Nephron (organoid): Measurements from ENCODE around the gene MYO3B.

Source experiments
- H3K27ac Mint-ChIP-seq, 3 experiments: 2 replicates each; pipeline ENCODE4 v1.8.0; 2020; ENCODE audit warnings: mixed read lengths in 3 of 3, mild to moderate bottlenecking in 2 of 3, moderate library complexity in 1 of 3
- H3K27me3 Mint-ChIP-seq: 2 replicates; pipeline ENCODE4 v1.8.0; 2021; ENCODE audit warnings: low read depth, mild to moderate bottlenecking, moderate library complexity, mixed read lengths
- H3K36me3 Mint-ChIP-seq: 2 replicates; pipeline ENCODE4 v1.8.0; 2020; ENCODE audit warnings: low read depth, mixed read lengths
- H3K4me1 Mint-ChIP-seq: 2 replicates; pipeline ENCODE4 v1.8.0; 2020; ENCODE audit warnings: mixed read lengths
- H3K4me3 Mint-ChIP-seq, 3 experiments: 2 replicates each; pipeline ENCODE4 v1.8.0; 2020; ENCODE audit warnings: mild to moderate bottlenecking in 3 of 3, mixed read lengths in 3 of 3, moderate library complexity in 2 of 3
- H3K9me3 Mint-ChIP-seq: 2 replicates; pipeline ENCODE4 v1.8.0; 2020; ENCODE audit warnings: mixed read lengths
- TF ChIP-seq, protein P1 (sequence below), 3 experiments: fragments of 200-600 bp; sonication (generic); IDR thresholded peaks; one replicate each; pipeline ENCODE4 v1.5.0; 2021; ENCODE audit warnings: antibody characterized with exemption in 3 of 3; ENCODE audit not compliant: unreplicated experiment in 3 of 3

MYO3B gene

GRCh38 chr2:170455617-170456426 is 277.9 kb downstream of the MYO3B start:
- Mint-ChIP-seq H3K4me3 (no peak overlapping the region), H3K27ac (peak overlapping the region; percentile 21 to 48 (median 35)), H3K27me3 (no peaks in the 10 kb centered on the region), H3K9me3 (peaks cover 6% of the 10 kb centered on the region), H3K36me3 (peaks cover 3% of the 10 kb centered on the region), H3K4me1 (no peaks in the 10 kb centered on the region)
- TF ChIP-seq, protein P1, sequence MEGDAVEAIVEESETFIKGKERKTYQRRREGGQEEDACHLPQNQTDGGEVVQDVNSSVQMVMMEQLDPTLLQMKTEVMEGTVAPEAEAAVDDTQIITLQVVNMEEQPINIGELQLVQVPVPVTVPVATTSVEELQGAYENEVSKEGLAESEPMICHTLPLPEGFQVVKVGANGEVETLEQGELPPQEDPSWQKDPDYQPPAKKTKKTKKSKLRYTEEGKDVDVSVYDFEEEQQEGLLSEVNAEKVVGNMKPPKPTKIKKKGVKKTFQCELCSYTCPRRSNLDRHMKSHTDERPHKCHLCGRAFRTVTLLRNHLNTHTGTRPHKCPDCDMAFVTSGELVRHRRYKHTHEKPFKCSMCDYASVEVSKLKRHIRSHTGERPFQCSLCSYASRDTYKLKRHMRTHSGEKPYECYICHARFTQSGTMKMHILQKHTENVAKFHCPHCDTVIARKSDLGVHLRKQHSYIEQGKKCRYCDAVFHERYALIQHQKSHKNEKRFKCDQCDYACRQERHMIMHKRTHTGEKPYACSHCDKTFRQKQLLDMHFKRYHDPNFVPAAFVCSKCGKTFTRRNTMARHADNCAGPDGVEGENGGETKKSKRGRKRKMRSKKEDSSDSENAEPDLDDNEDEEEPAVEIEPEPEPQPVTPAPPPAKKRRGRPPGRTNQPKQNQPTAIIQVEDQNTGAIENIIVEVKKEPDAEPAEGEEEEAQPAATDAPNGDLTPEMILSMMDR (IDR thresholded peaks at IDR 0.05; ENCODE audit: unreplicated experiment in 3 of 3): no peak

DNA sequence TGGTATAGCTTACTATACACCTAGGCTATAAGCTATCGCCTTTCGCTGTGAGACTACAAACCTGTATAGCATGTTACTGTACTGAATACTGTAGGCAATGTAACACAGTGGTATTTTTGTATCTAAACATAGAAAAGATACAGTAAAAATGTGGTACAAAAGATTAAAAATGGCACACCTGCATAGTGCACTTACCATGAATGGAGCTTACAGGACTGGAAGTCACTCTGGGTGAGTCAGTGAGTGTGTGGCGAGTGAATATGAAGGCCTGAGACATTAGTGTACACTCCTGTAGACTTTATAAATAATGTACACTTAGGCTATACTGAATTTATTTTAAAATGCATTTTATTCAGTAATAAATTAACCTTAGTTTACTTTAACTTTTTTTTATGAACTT is 279.0 kb downstream of the MYO3B start:
- H3K9me3 Mint-ChIP-seq: no peaks in the 10 kb centered on the region
- H3K27ac Mint-ChIP-seq: no peak overlapping the region
- no peaks in the 10 kb centered on the region for H3K36me3 Mint-ChIP-seq
- H3K4me3 Mint-ChIP-seq: no peak overlapping the region
- no peaks in the 10 kb centered on the region for H3K27me3 Mint-ChIP-seq
- TF ChIP-seq, protein P1 (IDR thresholded peaks at IDR 0.05; ENCODE audit: unreplicated experiment in 3 of 3): no peak
- no peaks in the 10 kb centered on the region for H3K4me1 Mint-ChIP-seq

GRCh38 chr2:170457742-170458141 is 279.8 kb downstream of the MYO3B start:
- no peaks in the 10 kb centered on the region for H3K36me3 Mint-ChIP-seq
- H3K9me3 Mint-ChIP-seq: no peaks in the 10 kb centered on the region
- H3K4me3 Mint-ChIP-seq: no peak overlapping the region
- H3K27ac Mint-ChIP-seq: no peak overlapping the region
- peaks cover 6% of the 10 kb centered on the region for H3K4me1 Mint-ChIP-seq
- no peaks in the 10 kb centered on the region for H3K27me3 Mint-ChIP-seq
- TF ChIP-seq, protein P1 (IDR thresholded peaks at IDR 0.05; ENCODE audit: unreplicated experiment in 3 of 3): no peak

DNA sequence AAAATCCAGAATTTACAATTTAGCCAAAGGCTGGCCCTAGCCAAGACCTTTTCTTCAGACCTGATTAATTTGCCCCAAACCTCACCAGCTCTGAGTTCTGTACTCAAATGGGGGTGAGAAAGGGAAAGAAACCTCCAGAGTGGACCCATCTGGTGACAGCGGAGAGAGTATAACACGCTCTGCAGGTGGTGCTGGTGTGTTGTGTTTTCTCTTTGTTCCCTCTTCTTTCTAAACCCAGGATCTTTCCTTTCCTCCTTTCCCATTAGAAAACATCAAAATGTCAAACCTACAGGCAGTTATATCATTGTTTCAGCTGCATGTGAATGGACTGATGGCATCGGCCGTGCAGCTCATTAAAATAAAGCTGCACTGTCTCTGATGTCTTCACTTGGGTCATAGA is 283.9 kb downstream of the MYO3B start:
- TF ChIP-seq, protein P1 (IDR thresholded peaks at IDR 0.05; ENCODE audit: unreplicated experiment in 3 of 3): peak in 1 of 3 experiments; percentile 30
- Mint-ChIP-seq H3K4me3 (no peak overlapping the region), H3K4me1 (peaks cover 6% of the 10 kb centered on the region), H3K27me3 (peaks cover 5% of the 10 kb centered on the region), H3K36me3 (no peaks in the 10 kb centered on the region), H3K9me3 (no peaks in the 10 kb centered on the region), H3K27ac (no peak overlapping the region)

- no peak overlapping the region for H3K27ac Mint-ChIP-seq
- peaks cover 5% of the 10 kb centered on the region for H3K27me3 Mint-ChIP-seq
- no peak overlapping the region for H3K4me3 Mint-ChIP-seq
- peaks cover 6% of the 10 kb centered on the region for H3K4me1 Mint-ChIP-seq
- no peaks in the 10 kb centered on the region for H3K36me3 Mint-ChIP-seq
- TF ChIP-seq, protein P1 (IDR thresholded peaks at IDR 0.05; ENCODE audit: unreplicated experiment in 3 of 3): no peak
- no peaks in the 10 kb centered on the region for H3K9me3 Mint-ChIP-seq
These were observed 284.7 kb downstream of the MYO3B start for GRCh38 chr2:170462433-170463205.
